ENCODE results near the gene EMC1.
"Not testable (repeated sequence)": the region's sequence is repeated elsewhere in the genome, so short reads cannot be mapped to it uniquely, and the experiment has no call there.

Gene EMC1

GRCh38 chr1:19257178-19257914, 6.0 kb upstream of the EMC1 start:
- Histone ChIP-seq H3K4me1 (ENCODE audit: control insufficient read depth, insufficient read depth, low read length) (no peaks in the 10 kb centered on the region), H3K27ac (ENCODE audit: extremely low read depth, low read depth, low read length) (no peak overlapping the region), H3K9me3 (ENCODE audit: control insufficient read depth, insufficient read depth, low read depth, low read length) (no peaks in the 10 kb centered on the region), H3K4me3 (ENCODE audit: low read depth, low read length) (no peak overlapping the region), H3K36me3 (ENCODE audit: control insufficient read depth in 2 of 2, insufficient read depth in 1 of 2, low read length in 2 of 2) (peaks cover 6 to 84% of the 10 kb centered on the region in 2 experiments; a peak in 2 of 3 replicates)
- TF ChIP-seq KLF9 (tag by site-specific recombination; IDR thresholded peaks at IDR 0.05; ENCODE audit: low read depth), result no peak
- TF ChIP-seq ZNF114 (tag by site-specific recombination; IDR thresholded peaks at IDR 0.05), result no peak
- no peak for TF ChIP-seq ZBTB44 (tag by site-specific recombination; IDR thresholded peaks at IDR 0.05)
- TF ChIP-seq ZNF645 (tag by site-specific recombination; IDR thresholded peaks at IDR 0.05), result no peak
- no peak for TF ChIP-seq TSHZ1 (tag by site-specific recombination; IDR thresholded peaks at IDR 0.05; ENCODE audit: borderline replicate concordance)
- no peak for TF ChIP-seq SCRT1 (tag by site-specific recombination; IDR thresholded peaks at IDR 0.05; ENCODE audit: borderline replicate concordance)
- no peak for TF ChIP-seq OVOL3 (tag by site-specific recombination; IDR thresholded peaks at IDR 0.05)
- TF ChIP-seq ZNF24 (tag by site-specific recombination; IDR thresholded peaks at IDR 0.05), result no peak
- no peak for TF ChIP-seq ZNF530 (tag by site-specific recombination; IDR thresholded peaks at IDR 0.05; ENCODE audit: low read depth)
- TF ChIP-seq ZNF548 (tag by site-specific recombination; IDR thresholded peaks at IDR 0.05), result no peak
- ChIA-PET POLR2A (no interaction called here), CTCF (interaction anchor here (0.6 to 1.0 kb wide), 3 partner anchors 16 to 153 kb away, joined by 3 to 4 read pairs (median 3); no protein-coding TSS in a partner anchor)

GRCh38 chr1:19256301-19256700, 5.0 kb upstream of the EMC1 start:
- CTCF ChIA-PET, result interaction anchor here (0.6 to 1.0 kb wide), 3 partner anchors 46 to 185 kb away, joined by 3 read pairs; no protein-coding TSS in a partner anchor

GRCh38 chr1:19255288-19255687, 4.0 kb upstream of the EMC1 start:
- ChIA-PET POLR2A (interaction anchor here (1.0 kb wide), 1 partner anchor 38 kb away, joined by 3 read pairs; no protein-coding TSS in a partner anchor), CTCF (no interaction called here)
- no peak overlapping the region for H3K4me3 ChIP-seq (ENCODE audit: low read depth, low read length)
- no peaks in the 10 kb centered on the region for H3K4me1 ChIP-seq (ENCODE audit: control insufficient read depth, insufficient read depth, low read length)
- no peaks in the 10 kb centered on the region for H3K9me3 ChIP-seq (ENCODE audit: control insufficient read depth, insufficient read depth, low read depth, low read length)
- peaks cover 6 to 72% of the 10 kb centered on the region in 2 experiments; a peak in 2 of 3 replicates for H3K36me3 ChIP-seq (ENCODE audit: control insufficient read depth in 2 of 2, insufficient read depth in 1 of 2, low read length in 2 of 2)
- no peak overlapping the region for H3K27ac ChIP-seq (ENCODE audit: extremely low read depth, low read depth, low read length)
- no peak for TF ChIP-seq KLF10 (tag by site-specific recombination; IDR thresholded peaks at IDR 0.05)
- TF ChIP-seq KLF16 (tag by site-specific recombination; IDR thresholded peaks at IDR 0.05), result no peak
- TF ChIP-seq ZNF155 (tag by site-specific recombination; IDR thresholded peaks at IDR 0.05), result no peak
- TF ChIP-seq GFI1B (tag by site-specific recombination; IDR thresholded peaks at IDR 0.05), result no peak
- no peak for TF ChIP-seq ZNF148 (tag by site-specific recombination; IDR thresholded peaks at IDR 0.05; ENCODE audit: borderline replicate concordance)
- TF ChIP-seq ZNF121 (tag by site-specific recombination; IDR thresholded peaks at IDR 0.05), result no peak
- no peak for TF ChIP-seq ZNF341 (tag by site-specific recombination; IDR thresholded peaks at IDR 0.05; ENCODE audit: low read depth)
- no peak for TF ChIP-seq ZSCAN23 (tag by site-specific recombination; IDR thresholded peaks at IDR 0.05)
- no peak for TF ChIP-seq ZNF114 (tag by site-specific recombination; IDR thresholded peaks at IDR 0.05)
- TF ChIP-seq ZNF514 (tag by site-specific recombination; IDR thresholded peaks at IDR 0.05), result no peak
- TF ChIP-seq ZNF10 (tag by site-specific recombination; IDR thresholded peaks at IDR 0.05), result no peak
- no peak for TF ChIP-seq ZBTB8A (tag by site-specific recombination; IDR thresholded peaks at IDR 0.05)
- no peak for TF ChIP-seq IKZF3 (tag by site-specific recombination; IDR thresholded peaks at IDR 0.05)
- no peak for TF ChIP-seq ZNF777 (tag by site-specific recombination; IDR thresholded peaks at IDR 0.05; ENCODE audit: borderline replicate concordance)

More at GRCh38 chr1:19256301-19256700, 5.0 kb upstream of the EMC1 start:
- H3K9me3 ChIP-seq (ENCODE audit: control insufficient read depth, insufficient read depth, low read depth, low read length); POLR2A ChIA-PET; H3K4me3 ChIP-seq (ENCODE audit: low read depth, low read length); H3K4me1 ChIP-seq (ENCODE audit: control insufficient read depth, insufficient read depth, low read length); H3K27ac ChIP-seq (ENCODE audit: extremely low read depth, low read depth, low read length): not testable (repeated sequence)
- H3K36me3 ChIP-seq (ENCODE audit: control insufficient read depth in 2 of 2, insufficient read depth in 1 of 2, low read length in 2 of 2), result peaks cover 6 to 80% of the 10 kb centered on the region in 2 experiments; a peak in 2 of 3 replicates

Measured in HEK293 (cell line).